AG09319 (cell line): ENCODE measurements around the gene SPATA13.

Experiments
- DNase-seq: peaks from one replicate; pipeline ENCODE4 v3.0.0-alpha.2; 2010; ENCODE audit warnings: low read depth; ENCODE audit errors: extremely low read depth
- TF ChIP-seq, protein P1 (sequence below): IDR thresholded peaks from 2 replicates; pipeline ENCODE4 v1.5.1; 2011; ENCODE audit warnings: low read depth, mild to moderate bottlenecking, inconsistent platforms, low read length, moderate library complexity

The SPATA13 gene

DNA sequence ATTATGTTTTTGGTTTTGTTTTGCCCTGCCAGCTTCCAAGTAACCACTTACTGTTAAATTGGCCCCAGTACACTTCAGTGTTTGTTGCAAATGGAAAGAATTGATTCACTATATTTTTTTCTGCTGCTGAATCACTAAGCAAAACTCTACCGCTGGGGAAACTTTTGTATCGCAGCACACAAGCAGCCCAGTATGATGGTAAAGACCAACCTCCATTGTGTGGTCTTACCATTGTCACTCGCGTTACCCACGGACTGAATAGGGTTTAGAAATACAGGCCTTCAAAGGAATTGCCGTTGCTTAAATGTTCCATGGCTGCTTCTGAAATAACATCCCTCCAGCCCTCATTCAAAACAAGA, 7.9 kb downstream of the SPATA13 start:
- no peak for DNase-seq
- TF ChIP-seq, protein P1, sequence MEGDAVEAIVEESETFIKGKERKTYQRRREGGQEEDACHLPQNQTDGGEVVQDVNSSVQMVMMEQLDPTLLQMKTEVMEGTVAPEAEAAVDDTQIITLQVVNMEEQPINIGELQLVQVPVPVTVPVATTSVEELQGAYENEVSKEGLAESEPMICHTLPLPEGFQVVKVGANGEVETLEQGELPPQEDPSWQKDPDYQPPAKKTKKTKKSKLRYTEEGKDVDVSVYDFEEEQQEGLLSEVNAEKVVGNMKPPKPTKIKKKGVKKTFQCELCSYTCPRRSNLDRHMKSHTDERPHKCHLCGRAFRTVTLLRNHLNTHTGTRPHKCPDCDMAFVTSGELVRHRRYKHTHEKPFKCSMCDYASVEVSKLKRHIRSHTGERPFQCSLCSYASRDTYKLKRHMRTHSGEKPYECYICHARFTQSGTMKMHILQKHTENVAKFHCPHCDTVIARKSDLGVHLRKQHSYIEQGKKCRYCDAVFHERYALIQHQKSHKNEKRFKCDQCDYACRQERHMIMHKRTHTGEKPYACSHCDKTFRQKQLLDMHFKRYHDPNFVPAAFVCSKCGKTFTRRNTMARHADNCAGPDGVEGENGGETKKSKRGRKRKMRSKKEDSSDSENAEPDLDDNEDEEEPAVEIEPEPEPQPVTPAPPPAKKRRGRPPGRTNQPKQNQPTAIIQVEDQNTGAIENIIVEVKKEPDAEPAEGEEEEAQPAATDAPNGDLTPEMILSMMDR: no peak; the same call in 1 of the 2 replicates

DNA sequence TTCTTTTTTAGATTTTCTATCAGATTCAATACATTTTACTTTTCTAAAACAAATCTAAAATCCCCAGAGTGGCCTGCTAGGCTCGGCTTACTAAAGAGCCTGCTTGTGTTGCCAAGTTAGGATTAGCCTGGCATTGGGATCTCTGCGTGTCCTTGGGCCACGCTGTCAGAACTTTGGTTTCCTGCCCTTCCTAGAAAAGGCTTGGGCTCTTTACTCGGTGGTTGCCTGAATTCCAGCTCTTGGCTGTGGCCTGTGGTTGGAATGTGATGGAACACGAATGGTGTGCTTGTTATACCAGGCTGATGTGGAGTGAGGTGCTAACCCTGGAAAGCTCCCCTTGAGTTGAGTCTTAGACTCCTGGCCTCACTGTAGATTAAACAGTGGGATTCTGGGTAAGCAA, 8.5 kb downstream of the SPATA13 start:
- DNase-seq: no peak
- TF ChIP-seq, protein P1: no peak; the same call in 1 of the 2 replicates

DNA sequence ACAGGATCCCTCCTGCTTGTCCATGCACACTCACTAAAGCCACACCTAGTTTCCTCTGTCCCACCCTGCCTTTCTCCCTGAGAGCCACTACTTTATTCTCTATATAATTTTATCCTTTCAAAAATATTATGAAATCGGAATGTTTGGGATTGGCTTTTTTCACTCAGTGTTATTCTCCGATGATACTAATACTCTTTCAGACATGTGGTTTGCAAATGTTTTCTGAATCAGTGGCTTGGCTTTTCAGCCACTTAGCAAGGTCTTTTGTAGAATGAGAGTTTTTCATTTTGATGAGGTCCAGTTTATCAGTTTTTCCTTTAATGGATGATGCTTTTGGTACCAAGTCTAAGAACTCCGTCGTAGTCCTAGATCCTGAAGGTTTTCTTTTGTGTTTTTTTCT, 11.6 kb downstream of the SPATA13 start:
- no peak for DNase-seq
- TF ChIP-seq, protein P1: no peak

DNA sequence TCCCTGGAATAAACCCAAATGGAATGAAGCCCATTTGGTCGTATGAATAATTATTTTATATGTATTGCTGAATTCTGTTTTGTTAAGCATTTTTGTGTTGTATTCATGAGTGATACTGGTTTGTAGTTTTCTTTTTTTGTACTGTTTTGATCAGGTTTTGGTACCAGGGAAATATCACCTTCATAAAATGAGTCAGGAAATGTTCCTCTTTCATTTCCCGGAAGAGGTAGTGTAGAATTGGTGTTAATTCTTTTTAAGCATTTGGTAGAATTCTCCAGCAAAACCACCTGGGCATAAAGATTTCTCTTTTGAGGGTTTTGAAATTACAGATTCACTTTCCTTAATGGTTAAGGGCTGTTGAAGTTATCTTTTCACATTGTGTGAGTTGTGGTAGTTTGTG, 13.3 kb downstream of the SPATA13 start:
- TF ChIP-seq, protein P1: no peak
- no peak for DNase-seq

DNA sequence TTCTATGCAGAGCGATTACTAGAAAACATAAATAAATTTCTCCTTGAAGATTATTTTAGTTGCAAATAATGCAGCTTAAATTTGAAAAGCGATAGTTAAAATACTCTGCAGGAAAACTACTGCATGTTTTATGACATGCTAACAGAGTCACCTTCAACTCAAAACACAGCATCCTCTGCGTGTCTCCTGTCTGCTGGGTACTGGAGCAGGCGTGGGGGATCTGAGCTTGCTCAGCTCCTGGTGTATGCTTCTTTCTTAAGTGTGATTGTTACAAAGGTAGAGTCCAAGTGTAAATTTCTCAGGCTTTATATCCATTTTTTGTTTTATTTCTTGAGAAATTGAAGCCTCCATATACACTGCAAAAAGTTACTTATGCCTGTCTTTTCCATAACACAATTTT, 15.3 kb downstream of the SPATA13 start:
- TF ChIP-seq, protein P1: no peak
- no peak for DNase-seq

DNA sequence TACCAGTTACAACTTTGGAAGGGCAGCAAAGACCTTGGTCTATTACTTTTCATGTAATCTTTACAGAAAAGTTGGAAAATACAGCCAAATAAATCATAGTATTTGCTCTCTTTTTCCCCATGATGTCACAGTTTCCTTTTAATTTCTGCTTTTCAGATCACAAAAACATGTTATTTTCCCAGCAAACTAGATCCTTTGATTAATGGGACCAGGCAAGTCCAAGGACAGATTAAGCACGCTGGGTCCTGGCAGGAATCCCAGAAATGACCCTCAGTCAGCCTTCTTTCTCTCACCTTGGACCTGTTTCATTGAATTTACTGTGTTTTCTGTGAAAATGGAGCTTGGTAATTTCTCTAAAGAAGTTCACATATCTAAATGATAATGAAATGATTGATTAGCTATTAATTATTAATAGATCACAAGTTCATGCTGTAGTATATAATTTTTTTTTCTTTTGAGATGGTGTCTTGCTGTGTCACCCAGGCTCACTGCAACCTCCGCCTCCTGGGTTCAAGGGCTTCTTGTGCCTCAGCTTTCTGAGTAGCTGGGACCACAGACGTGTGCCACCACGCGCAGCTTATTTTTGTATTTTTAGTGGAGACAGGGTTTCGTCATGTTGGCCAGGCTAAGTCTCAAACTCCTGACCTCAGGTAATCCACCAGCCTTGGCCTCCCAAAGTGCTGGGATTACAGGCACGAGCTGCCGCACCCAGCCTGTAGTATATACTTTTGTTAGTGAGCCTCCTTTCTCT, 16.0 kb downstream of the SPATA13 start:
- TF ChIP-seq, protein P1: no peak
- no peak for DNase-seq

DNA sequence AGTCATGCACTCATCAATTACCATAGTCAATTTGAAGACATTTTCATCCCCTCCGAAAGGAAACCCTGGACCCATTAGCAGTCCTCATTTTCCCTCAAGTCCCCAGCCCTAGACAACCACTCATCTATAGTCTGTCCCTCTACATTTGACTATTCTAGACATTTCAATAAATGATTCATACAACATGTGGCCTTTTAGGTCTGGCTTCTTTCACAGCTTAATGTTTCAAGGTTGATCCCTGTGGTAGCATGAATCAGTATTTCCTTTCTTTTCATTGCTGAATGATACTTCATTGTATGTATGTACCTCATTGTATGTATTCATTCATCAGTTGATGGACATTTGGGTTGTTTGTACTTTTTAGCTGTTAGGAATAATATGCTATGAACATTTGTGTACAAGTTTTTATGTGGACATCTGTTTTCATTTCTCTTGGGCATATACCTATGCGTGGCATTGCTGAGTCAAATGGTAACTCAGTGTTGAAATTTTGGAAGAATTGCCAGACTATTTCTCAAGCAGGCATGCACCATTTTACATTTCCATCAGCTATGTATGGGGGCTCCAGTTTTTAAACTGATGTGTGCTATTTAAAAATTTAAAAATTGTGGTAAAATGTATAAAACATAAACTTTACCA, 18.4 kb downstream of the SPATA13 start:
- no peak for DNase-seq
- TF ChIP-seq, protein P1: no peak
